GM12892 (cell line): ENCODE measurements around the gene NECTIN4. TPM values are rescaled to one million over a fixed set of nuclear protein-coding genes. Genes with fewer than 3 reads are reported as not detected.
A peak's percentile ranks its signal among the peaks of the same experiment; 100 is the strongest.

ENCODE experiments used
- DNase-seq: peaks from one replicate; pipeline ENCODE4 v3.0.0; 2011; ENCODE audit not compliant: insufficient read length
- FAIRE-seq: peaks from 2 replicates; lab custom pipeline; 2011; peaks lifted over from hg19 to GRCh38; lab: Jason Lieb, UNC
- POLR2A ChIP-seq: IDR thresholded peaks from 2 replicates; pipeline ENCODE4 v1.6.1; 2011; ENCODE audit warnings: low read depth, low read length, control low read depth
- POLR2AphosphoS5 ChIP-seq: IDR thresholded peaks from 2 replicates; pipeline ENCODE4 v1.6.1; 2011; ENCODE audit warnings: low read depth, low read length, control low read depth
- TAF1 ChIP-seq: IDR thresholded peaks from 2 replicates; pipeline ENCODE4 v1.6.1; 2011; ENCODE audit warnings: low read depth, mild to moderate bottlenecking, control low read depth, low read length, borderline replicate concordance
- polyA plus RNA-seq: library from polyadenylated mRNA; unstranded; fragments of >200 nt; gene quantifications from one replicate; pipeline ENCODE4 v1.2.1, GENCODE V29; 2012; ENCODE audit warnings: missing spikeins, inconsistent platforms; ENCODE audit not compliant: missing spikeins

The NECTIN4 gene
- polyA plus RNA-seq, result 0.51 TPM

- DNase-seq (no peak), FAIRE-seq (no peak)
Measured at GRCh38 chr1:161089251-161089924, at the start of gene NECTIN4. Gene NECTIN4 (minus strand): TSS chr1:161089558. CDS start chr1:161089296, 262 bp downstream.

GRCh38 chr1:161138431-161138830 lies 49.1 kb upstream of the NECTIN4 start:
- FAIRE-seq, result no peak
- no peak for DNase-seq
- no peak for TF ChIP-seq POLR2A
- no peak for TF ChIP-seq TAF1
- no peak for TF ChIP-seq POLR2AphosphoS5

More at GRCh38 chr1:161089251-161089924, at the start of gene NECTIN4:
- TF ChIP-seq TAF1 (no peak), POLR2AphosphoS5 (no peak), POLR2A (no peak)

GRCh38 chr1:161137881-161138280 lies 48.5 kb upstream of the NECTIN4 start:
- no peak for TF ChIP-seq POLR2AphosphoS5
- no peak for TF ChIP-seq TAF1
- no peak for TF ChIP-seq POLR2A
- no peak for FAIRE-seq
- no peak for DNase-seq

- FAIRE-seq, result no peak
- no peak for TF ChIP-seq TAF1
- no peak for TF ChIP-seq POLR2AphosphoS5
- no peak for TF ChIP-seq POLR2A
- DNase-seq, result no peak
Measured at GRCh38 chr1:161133220-161133740, 43.9 kb upstream of the NECTIN4 start.

GRCh38 chr1:161132410-161133219 lies 43.3 kb upstream of the NECTIN4 start, which contains the start of gene DEDD:
Gene DEDD (minus strand): TSS chr1:161132667. CDS start chr1:161124462, 8,205 bp downstream.
- peak; percentile 94 for FAIRE-seq
- peak; percentile 88 for DNase-seq
- TF ChIP-seq POLR2A, result no peak; the same call in 1 of the 2 replicates
- peak; percentile 38; the same call in 1 of the 2 replicates for TF ChIP-seq POLR2AphosphoS5
- peak; percentile 49; the same call in 1 of the 2 replicates for TF ChIP-seq TAF1

GRCh38 chr1:161131523-161132409 lies 42.4 kb upstream of the NECTIN4 start:
- no peak for DNase-seq
- peak; percentile 30 for FAIRE-seq
- no peak for TF ChIP-seq TAF1
- TF ChIP-seq POLR2A, result no peak
- TF ChIP-seq POLR2AphosphoS5, result no peak

GRCh38 chr1:161130266-161130665 lies 40.9 kb upstream of the NECTIN4 start:
- no peak for FAIRE-seq
- TF ChIP-seq POLR2AphosphoS5 (no peak), POLR2A (no peak), TAF1 (no peak)
- no peak for DNase-seq

- DNase-seq (no peak), FAIRE-seq (no peak)
- TF ChIP-seq POLR2A, result no peak
- no peak for TF ChIP-seq TAF1
- TF ChIP-seq POLR2AphosphoS5, result no peak
Measured at GRCh38 chr1:161128591-161129420, 39.4 kb upstream of the NECTIN4 start.

- FAIRE-seq, result no peak
- no peak for TF ChIP-seq POLR2AphosphoS5
- no peak for TF ChIP-seq POLR2A
- no peak for TF ChIP-seq TAF1
Measured at GRCh38 chr1:161127649-161128048, 38.3 kb upstream of the NECTIN4 start.

GRCh38 chr1:161122967-161123366 lies 33.6 kb upstream of the NECTIN4 start:
- FAIRE-seq (no peak), DNase-seq (no peak)
- TF ChIP-seq TAF1 (no peak), POLR2AphosphoS5 (no peak), POLR2A (no peak)

More at GRCh38 chr1:161127649-161128048, 38.3 kb upstream of the NECTIN4 start:
- DNase-seq, result no peak
